ENCODE measurements around the gene CSH2. TPM values are rescaled to one million over a fixed set of nuclear protein-coding genes. Genes with fewer than 3 reads are reported as not detected.

CSH2 gene
- polyA plus RNA-seq, 1 experiment = not detected

DNA sequence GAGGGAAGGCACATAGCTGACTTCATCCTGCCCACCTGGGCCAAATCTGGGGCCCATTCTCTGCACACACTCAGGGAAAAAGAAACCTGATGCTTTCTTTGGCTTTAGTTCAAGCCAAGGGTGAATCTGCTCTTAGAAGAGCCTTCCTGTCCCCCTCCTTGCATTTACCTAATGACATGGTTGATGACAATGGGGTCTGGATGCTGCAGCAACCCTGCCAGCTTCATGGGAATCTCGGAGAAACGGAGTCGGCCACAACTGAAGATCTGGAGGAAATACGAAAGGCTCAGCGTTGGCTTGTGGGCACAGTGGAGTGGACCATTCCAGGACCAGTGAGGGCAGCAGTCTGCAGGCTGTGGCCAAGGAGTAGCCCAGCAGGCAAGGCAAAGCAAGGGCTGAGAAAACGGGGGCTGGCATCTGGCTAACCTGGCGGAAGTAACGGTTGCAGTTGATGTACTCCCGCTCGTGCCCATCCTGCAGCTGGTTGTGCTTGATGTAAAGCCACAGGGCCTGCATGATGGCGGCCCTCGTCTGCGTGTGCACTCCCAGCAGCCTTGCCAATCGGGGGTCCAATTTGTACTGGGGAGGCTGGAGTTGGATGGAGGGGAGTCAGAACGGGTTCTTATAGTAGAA is 39.6 kb downstream of the CSH2 start:
- ChIA-PET CTCF (interaction anchor here (0.6 to 1.4 kb wide), 4 partner anchors 15 to 51 kb away, joined by 3 to 5 read pairs (median 3); no protein-coding TSS in a partner anchor), POLR2A (no interaction called here)
- H3K4me3 ChIP-seq (ENCODE audit: low read depth, low read length) = no peak overlapping the region
- TF ChIP-seq, protein P1, sequence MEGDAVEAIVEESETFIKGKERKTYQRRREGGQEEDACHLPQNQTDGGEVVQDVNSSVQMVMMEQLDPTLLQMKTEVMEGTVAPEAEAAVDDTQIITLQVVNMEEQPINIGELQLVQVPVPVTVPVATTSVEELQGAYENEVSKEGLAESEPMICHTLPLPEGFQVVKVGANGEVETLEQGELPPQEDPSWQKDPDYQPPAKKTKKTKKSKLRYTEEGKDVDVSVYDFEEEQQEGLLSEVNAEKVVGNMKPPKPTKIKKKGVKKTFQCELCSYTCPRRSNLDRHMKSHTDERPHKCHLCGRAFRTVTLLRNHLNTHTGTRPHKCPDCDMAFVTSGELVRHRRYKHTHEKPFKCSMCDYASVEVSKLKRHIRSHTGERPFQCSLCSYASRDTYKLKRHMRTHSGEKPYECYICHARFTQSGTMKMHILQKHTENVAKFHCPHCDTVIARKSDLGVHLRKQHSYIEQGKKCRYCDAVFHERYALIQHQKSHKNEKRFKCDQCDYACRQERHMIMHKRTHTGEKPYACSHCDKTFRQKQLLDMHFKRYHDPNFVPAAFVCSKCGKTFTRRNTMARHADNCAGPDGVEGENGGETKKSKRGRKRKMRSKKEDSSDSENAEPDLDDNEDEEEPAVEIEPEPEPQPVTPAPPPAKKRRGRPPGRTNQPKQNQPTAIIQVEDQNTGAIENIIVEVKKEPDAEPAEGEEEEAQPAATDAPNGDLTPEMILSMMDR (IDR thresholded peaks at IDR 0.05; ENCODE audit: insufficient read depth, low read depth, low read length) = no peak
- peaks cover 57% of the 10 kb centered on the region for H3K36me3 ChIP-seq (ENCODE audit: control insufficient read depth, insufficient read depth, low read length)
- H3K27me3 ChIP-seq (ENCODE audit: control insufficient read depth, insufficient read depth, low read length) = no peaks in the 10 kb centered on the region
- DNase-seq (ENCODE audit: low read depth) = no peak

DNA sequence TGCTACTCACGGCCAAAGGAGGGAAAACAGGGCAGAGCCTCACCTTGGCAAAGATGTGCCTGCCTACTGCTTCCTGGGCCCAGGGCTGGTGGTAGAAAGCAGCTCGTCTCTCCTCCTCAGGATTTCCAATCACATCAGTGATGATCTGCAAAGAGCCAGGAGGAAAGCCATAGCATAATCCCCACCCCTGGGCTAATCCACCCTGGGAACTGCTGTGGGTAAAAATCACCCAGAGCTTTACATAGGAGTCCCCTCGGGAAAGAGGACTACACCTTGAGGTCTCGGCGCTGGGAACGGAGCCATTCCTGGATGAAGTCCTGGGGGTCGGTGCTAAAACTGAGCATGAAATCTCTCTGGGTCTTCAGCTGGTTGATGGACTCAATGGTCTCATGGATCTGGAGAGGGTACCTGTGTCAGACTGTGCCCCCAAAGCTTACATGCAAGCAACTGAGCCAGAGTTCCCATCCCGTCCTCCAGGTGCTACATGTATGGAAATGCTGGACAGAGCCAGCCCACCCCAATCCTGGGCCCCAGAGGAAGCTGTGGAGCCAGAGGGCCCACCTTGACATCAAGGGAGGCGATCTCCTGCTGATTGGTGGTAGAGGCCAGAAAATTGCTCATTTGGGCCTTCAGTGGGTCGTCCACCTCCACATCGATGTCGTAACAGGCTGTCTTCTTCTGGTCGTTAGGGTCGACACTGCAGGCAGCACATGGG is 40.3 kb downstream of the CSH2 start:
- TF ChIP-seq, protein P1 (IDR thresholded peaks at IDR 0.05; ENCODE audit: insufficient read depth, low read depth, low read length) = no peak
- POLR2A ChIA-PET = no interaction called here
- no peak for DNase-seq (ENCODE audit: low read depth)
- H3K27me3 ChIP-seq (ENCODE audit: control insufficient read depth, insufficient read depth, low read length) = no peaks in the 10 kb centered on the region
- CTCF ChIA-PET = no interaction called here
- H3K36me3 ChIP-seq (ENCODE audit: control insufficient read depth, insufficient read depth, low read length) = peaks cover 57% of the 10 kb centered on the region
- no peak overlapping the region for H3K4me3 ChIP-seq (ENCODE audit: low read depth, low read length)

DNA sequence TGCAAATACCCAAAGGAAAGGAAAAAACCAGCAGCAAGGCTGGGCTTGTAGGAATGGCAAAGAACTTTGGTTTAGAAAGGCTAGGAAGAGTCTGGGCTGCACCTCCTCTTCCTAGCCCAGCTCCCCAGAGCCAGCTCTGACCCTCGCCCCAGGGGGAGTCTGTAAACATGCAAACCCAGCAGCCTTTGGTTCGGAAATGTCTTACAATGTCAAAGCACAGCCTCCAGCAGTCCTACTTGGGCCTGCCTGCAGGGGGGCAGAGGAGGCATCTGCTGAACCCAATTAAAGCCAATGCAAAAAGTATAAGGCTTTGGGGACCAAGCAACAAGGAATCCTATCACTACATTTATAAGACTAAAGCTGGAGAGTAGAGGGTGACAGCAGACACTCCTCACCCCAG is 41.0 kb downstream of the CSH2 start:
- POLR2A ChIA-PET = no interaction called here
- no peak overlapping the region for H3K4me3 ChIP-seq (ENCODE audit: low read depth, low read length)
- DNase-seq (ENCODE audit: low read depth) = no peak
- CTCF ChIA-PET = no interaction called here
- TF ChIP-seq, protein P1 (IDR thresholded peaks at IDR 0.05; ENCODE audit: insufficient read depth, low read depth, low read length) = no peak
- peaks cover 57% of the 10 kb centered on the region for H3K36me3 ChIP-seq (ENCODE audit: control insufficient read depth, insufficient read depth, low read length)
- H3K27me3 ChIP-seq (ENCODE audit: control insufficient read depth, insufficient read depth, low read length) = no peaks in the 10 kb centered on the region

DNA sequence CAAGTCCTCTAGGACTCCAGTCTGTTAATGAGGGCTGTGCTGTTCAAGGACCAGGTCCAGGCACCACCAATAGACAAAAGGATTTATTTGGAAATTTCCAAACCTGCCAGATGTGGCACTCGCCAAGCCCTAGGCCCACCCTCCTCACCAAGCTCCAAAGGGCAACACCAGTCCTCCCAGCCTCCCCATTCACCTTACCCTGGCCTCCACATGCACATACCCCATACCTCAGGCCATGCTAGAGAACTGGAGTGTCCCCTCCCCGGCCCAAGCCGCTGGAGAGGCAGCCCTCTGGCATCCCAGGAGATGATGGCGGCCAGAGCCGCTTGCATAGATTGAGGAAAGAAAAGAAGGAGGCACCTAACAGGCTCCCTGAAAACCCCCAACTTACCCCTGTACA is 41.5 kb downstream of the CSH2 start:
- ChIA-PET POLR2A (no interaction called here), CTCF (no interaction called here)
- Histone ChIP-seq H3K27me3 (ENCODE audit: control insufficient read depth, insufficient read depth, low read length) (no peaks in the 10 kb centered on the region), H3K4me3 (ENCODE audit: low read depth, low read length) (no peak overlapping the region), H3K36me3 (ENCODE audit: control insufficient read depth, insufficient read depth, low read length) (peaks cover 57% of the 10 kb centered on the region)
- TF ChIP-seq, protein P1 (IDR thresholded peaks at IDR 0.05; ENCODE audit: insufficient read depth, low read depth, low read length) = no peak
- DNase-seq (ENCODE audit: low read depth) = no peak

DNA sequence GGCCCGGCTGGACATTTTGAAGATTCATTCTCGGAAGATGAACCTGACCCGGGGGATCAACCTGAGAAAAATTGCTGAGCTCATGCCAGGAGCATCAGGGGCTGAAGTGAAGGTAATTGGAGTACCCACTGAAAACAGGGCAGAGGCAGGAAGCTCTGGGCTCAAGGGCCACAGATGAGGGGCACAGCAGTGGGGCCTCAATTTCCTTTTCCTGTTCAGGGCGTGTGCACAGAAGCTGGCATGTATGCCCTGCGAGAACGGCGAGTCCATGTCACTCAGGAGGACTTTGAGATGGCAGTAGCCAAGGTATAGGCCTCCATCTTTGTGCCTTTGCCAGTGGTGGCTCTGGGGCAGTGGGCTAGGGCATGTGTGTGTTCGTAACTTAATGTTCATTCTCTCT is 42.0 kb downstream of the CSH2 start:
- ChIA-PET POLR2A (no interaction called here), CTCF (no interaction called here)
- Histone ChIP-seq H3K36me3 (ENCODE audit: control insufficient read depth, insufficient read depth, low read length) (peaks cover 57% of the 10 kb centered on the region), H3K4me3 (ENCODE audit: low read depth, low read length) (no peak overlapping the region), H3K27me3 (ENCODE audit: control insufficient read depth, insufficient read depth, low read length) (no peaks in the 10 kb centered on the region)
- TF ChIP-seq, protein P1 (IDR thresholded peaks at IDR 0.05; ENCODE audit: insufficient read depth, low read depth, low read length) = no peak
- no peak for DNase-seq (ENCODE audit: low read depth)
